VCaP (cell line): ENCODE data around the gene DARS1.

Experiments used
- H3K27ac ChIP-seq: fragments of 450-650 bp; 2 replicates; pipeline ENCODE4 v1.5.1; 2017
- CTCF ChIP-seq: fragments of 450-650 bp; conservative IDR thresholded peaks from 2 replicates; pipeline ENCODE4 v1.5.1; 2017; ENCODE audit warnings: mild to moderate bottlenecking, moderate library complexity

Gene DARS1

GRCh38 chr2:135876066-135876711 lies 109.2 kb downstream of the DARS1 start, which contains the start of gene MCM6:
Gene MCM6, minus strand, starts transcription at chr2:135876443. Its CDS starts 78 bp downstream, at chr2:135876365.
- TF ChIP-seq CTCF: no peak
- H3K27ac ChIP-seq: peak within 1 kb of the TSS; percentile 79

- H3K27ac ChIP-seq: peak overlapping the region; percentile 79
Observed at GRCh38 chr2:135875491-135876065, 109.8 kb downstream of the DARS1 start.

GRCh38 chr2:135874777-135875365 lies 110.6 kb downstream of the DARS1 start:
- H3K27ac ChIP-seq: no peak overlapping the region
- TF ChIP-seq CTCF: no peak

More at GRCh38 chr2:135875491-135876065, 109.8 kb downstream of the DARS1 start:
- no peak for TF ChIP-seq CTCF

GRCh38 chr2:135870571-135870970 lies 114.9 kb downstream of the DARS1 start:
- no peak overlapping the region for H3K27ac ChIP-seq
- TF ChIP-seq CTCF: no peak

- no peak overlapping the region for H3K27ac ChIP-seq
- TF ChIP-seq CTCF: no peak
Observed at GRCh38 chr2:135863233-135863632, 122.2 kb downstream of the DARS1 start.

GRCh38 chr2:135862718-135863117 lies 122.7 kb downstream of the DARS1 start:
- no peak overlapping the region for H3K27ac ChIP-seq

More at GRCh38 chr2:135862718-135863117, 122.7 kb downstream of the DARS1 start:
- no peak for TF ChIP-seq CTCF
